Adrenal gland (tissue), 12 donors: ENCODE data around the gene SLC35F1. TPM values are rescaled to one million over a fixed set of nuclear protein-coding genes. Genes with fewer than 3 reads are reported as not detected.

Experiments used
- DNase-seq, 7 donors: peaks; one replicate each; pipeline ENCODE4 v3.0.0-alpha.2; 2019 to 2020
- H3K27ac ChIP-seq, 5 donors: fragments of 200-600 bp; sonication (generic) in 4 of 5; 1 replicate in 3 of 5; 2 replicates in 2 of 5; pipeline versions ENCODE4 v1.5.1 to v1.8.0; 2016 to 2020; ENCODE audit warnings: mild to moderate bottlenecking in 1 of 5
- H3K27me3 ChIP-seq: fragments of 200-600 bp; 2 replicates; pipeline ENCODE4 v1.8.0; 2021
- H3K36me3 ChIP-seq, 2 donors: fragments of 200-600 bp; replicated peaks in 1 of 2; 1 replicate in 1 of 2; 2 replicates in 1 of 2; pipeline versions ENCODE4 v1.5.1 to v1.8.0; 2018 to 2022
- H3K4me1 ChIP-seq, 2 donors: fragments of 200-600 bp; replicated peaks in 1 of 2; 1 replicate in 1 of 2; 2 replicates in 1 of 2; pipeline versions ENCODE4 v1.5.1 to v1.8.0; 2018 to 2021
- H3K4me3 ChIP-seq, 4 donors: fragments of 200-600 bp; sonication (generic) in 3 of 4; one replicate each; pipeline ENCODE4 v1.5.1; 2016 to 2018
- H3K9me3 ChIP-seq, 3 donors: fragments of 200-600 bp; sonication (generic) in 1 of 3; replicated peaks in 1 of 3; 1 replicate in 2 of 3; 2 replicates in 1 of 3; pipeline versions ENCODE4 v1.5.1 to v1.8.0; 2016 to 2021
- CTCF ChIP-seq, 6 experiments: fragments of 450-650 bp in 4 of 6; fragments of 200-600 bp in 2 of 6; sonication (generic) in 1 of 6; IDR thresholded peaks; 1 replicate in 5 of 6; 2 replicates in 1 of 6; pipeline versions ENCODE4 v1.5.1 to v1.8.0; 2016 to 2021; ENCODE audit warnings: antibody characterized with exemption in 6 of 6, mild to moderate bottlenecking in 2 of 6, moderate library complexity in 1 of 6
- POLR2A ChIP-seq, 2 donors: fragments of 450-650 bp; IDR thresholded peaks; one replicate each; pipeline ENCODE4 v1.6.1; 2017; ENCODE audit warnings: antibody characterized with exemption in 2 of 2, mild to moderate bottlenecking in 2 of 2, moderate library complexity in 1 of 2
- WGBS, 4 donors: extraction: QIAGEN DNeasy Blood & Tissue Kit in 2 of 4; methylation state at CpG; one replicate each; pipeline versions ENCODE4 v1.1.5 to v1.1.7; 2013 to 2017; 5-methylcytosine and 5-hydroxymethylcytosine counted together
- intact Hi-C, 2 donors: fragments of 100-400 bp; cut with DNase I; formaldehyde crosslinking; loops; one replicate each; pipeline versions ENCODE4 v1.14.1 to v1.15.0; 2022 to 2023
- polyA plus RNA-seq, 3 donors: library from polyadenylated mRNA; stranded (reverse); fragments of 200-250 nt in 2 of 3; fragments of 350-450 nt in 1 of 3; fragmentation: Illumina TruSeq in 1 of 3; extraction: RNeasy Lipid Tissue Mini Kit (QIAGEN cat#74804) in 1 of 3; gene quantifications; one replicate each; pipeline ENCODE4 v1.2.3, GENCODE V29; 2013 to 2014
- total RNA-seq, 9 donors: library from RNA; depleted of rRNA in 4 of 9; stranded (reverse); fragments of >200 nt in 4 of 9; fragments of 120-200 nt in 1 of 9; fragmentation: NEBNext Ultra II Directional in 1 of 9; extraction: Animal tissue kit (Norgen Biotek cat#: 25700) in 1 of 9; gene quantifications; one replicate each; pipeline versions ENCODE4 v1.1.0 to v1.2.4, GENCODE V29; 2013 to 2023
- donor health status: healthy with polysubstance abuse.
- donor health status: Bipolar disorder and iron deficiency.
- donor health status: DM: yes; HTN: yes; CAD: no.
- donor health status: DM: no; HTN: no; CAD: no.
- donor health status: DM: no; HTN: no; CAD: no.
- donor health status: DM: yes; HTN: yes; CAD: no.

SLC35F1 gene
- total and polyA plus RNA-seq, 12 donors, result 0.32 to 4.0 (median 1.7) TPM

- intact Hi-C loops, result no loop called here
- Histone ChIP-seq H3K27ac (no peak overlapping the region), H3K27me3 (no peaks in the 10 kb centered on the region), H3K4me3 (no peak overlapping the region), H3K9me3 (no peaks in the 10 kb centered on the region), H3K4me1 (no peaks in the 10 kb centered on the region), H3K36me3 (no peaks in the 10 kb centered on the region)
- WGBS, 4 donors, result 77 to 83% (median 83%) methylated on average over 5 of the region's 5 CpGs
- DNase-seq, result no peak
- TF ChIP-seq POLR2A (IDR thresholded peaks at IDR 0.05), result no peak
- TF ChIP-seq CTCF (IDR thresholded peaks at IDR 0.05), result no peak
Observed at GRCh38 chr6:118296129-118296901, 389.3 kb downstream of the SLC35F1 start.

GRCh38 chr6:118297821-118298220 is 390.8 kb downstream of the SLC35F1 start:
- H3K27me3 ChIP-seq, result no peaks in the 10 kb centered on the region
- no peaks in the 10 kb centered on the region for H3K9me3 ChIP-seq
- H3K4me3 ChIP-seq, result no peak overlapping the region
- no peak for DNase-seq
- H3K27ac ChIP-seq, result no peak overlapping the region
- 81 to 87% (median 83%) methylated on average over 2 of the region's 2 CpGs for WGBS, 4 donors
- TF ChIP-seq POLR2A (IDR thresholded peaks at IDR 0.05) (no peak), CTCF (IDR thresholded peaks at IDR 0.05) (no peak)
- intact Hi-C loops, result no loop called here
- H3K36me3 ChIP-seq, result no peaks in the 10 kb centered on the region
- H3K4me1 ChIP-seq, result no peaks in the 10 kb centered on the region

- WGBS, 4 donors, result 65 to 77% (median 70%) methylated on average over 7 to 8 of the region's 8 CpGs
- H3K27ac ChIP-seq, result no peak overlapping the region
- H3K4me1 ChIP-seq, result no peaks in the 10 kb centered on the region
- no peaks in the 10 kb centered on the region for H3K27me3 ChIP-seq
- H3K36me3 ChIP-seq, result no peaks in the 10 kb centered on the region
- TF ChIP-seq POLR2A (IDR thresholded peaks at IDR 0.05) (no peak), CTCF (IDR thresholded peaks at IDR 0.05) (no peak)
- intact Hi-C loops, result no loop called here
- H3K4me3 ChIP-seq, result no peak overlapping the region
- H3K9me3 ChIP-seq, result no peaks in the 10 kb centered on the region
- DNase-seq, result no peak
Observed at GRCh38 chr6:118298476-118299427, 391.7 kb downstream of the SLC35F1 start.

- H3K4me1 ChIP-seq, result no peaks in the 10 kb centered on the region
- 70 to 83% (median 74%) methylated on average over 4 of the region's 4 CpGs for WGBS, 4 donors
- H3K4me3 ChIP-seq, result no peak overlapping the region
- no peaks in the 10 kb centered on the region for H3K9me3 ChIP-seq
- DNase-seq, result no peak
- intact Hi-C loops, result no loop called here
- no peaks in the 10 kb centered on the region for H3K27me3 ChIP-seq
- TF ChIP-seq CTCF (IDR thresholded peaks at IDR 0.05), result no peak
- TF ChIP-seq POLR2A (IDR thresholded peaks at IDR 0.05), result no peak
- H3K27ac ChIP-seq, result no peak overlapping the region
- H3K36me3 ChIP-seq, result no peaks in the 10 kb centered on the region
Observed at GRCh38 chr6:118299457-118299856, 392.4 kb downstream of the SLC35F1 start.
